OCI-LY1 (cell line): ENCODE measurements around the gene BMPR1B.

Experiments
- H2AFZ ChIP-seq: fragments of 200-600 bp; sonication (generic), shearing (Covaris generic); 2 replicates; pipeline ENCODE4 v1.6.0; 2014; ENCODE audit warnings: antibody characterized with exemption, mild to moderate bottlenecking, low read length
- H3F3A ChIP-seq: fragments of 200-600 bp; sonication (generic), shearing (Covaris generic); 2 replicates; pipeline ENCODE4 v1.6.0; 2014; ENCODE audit warnings: mild to moderate bottlenecking, antibody characterized with exemption, low read length, moderate library complexity; ENCODE audit not compliant: insufficient read depth
- H3K27ac ChIP-seq: fragments of 200-600 bp; sonication (generic); 2 replicates; pipeline ENCODE4 v1.5.1; 2014; ENCODE audit warnings: low read length, mixed run types, mild to moderate bottlenecking, low read depth; ENCODE audit not compliant: poor library complexity, severe bottlenecking
- H3K27me3 ChIP-seq: fragments of 200-600 bp; sonication (generic); 2 replicates; pipeline ENCODE4 v1.6.0; 2014; ENCODE audit warnings: antibody characterized with exemption, mild to moderate bottlenecking, low read length, moderate library complexity; ENCODE audit not compliant: insufficient read depth
- H3K36me3 ChIP-seq: fragments of 200-600 bp; sonication (generic); 2 replicates; pipeline ENCODE4 v1.6.1; 2014; ENCODE audit warnings: mild to moderate bottlenecking, antibody characterized with exemption, low read length, moderate library complexity, mixed read lengths; ENCODE audit not compliant: insufficient read depth
- H3K4me1 ChIP-seq: fragments of 200-600 bp; sonication (generic); 2 replicates; pipeline ENCODE4 v1.5.1; 2014; ENCODE audit warnings: mild to moderate bottlenecking, low read length, moderate library complexity; ENCODE audit not compliant: insufficient read depth, severe bottlenecking
- H3K4me2 ChIP-seq: fragments of 200-600 bp; sonication (generic), shearing (Covaris generic); 2 replicates; pipeline ENCODE4 v1.6.1; 2014; ENCODE audit warnings: low read length
- H3K4me3 ChIP-seq: fragments of 200-600 bp; sonication (generic); 2 replicates; pipeline ENCODE4 v1.5.1; 2014; ENCODE audit warnings: low read length, low read depth, mild to moderate bottlenecking, mixed read lengths; ENCODE audit not compliant: poor library complexity, severe bottlenecking
- H3K79me2 ChIP-seq: fragments of 200-600 bp; shearing (Covaris generic); 2 replicates; pipeline ENCODE4 v1.6.1; 2016; ENCODE audit warnings: mixed run types, low read length, mixed read lengths; ENCODE audit not compliant: insufficient read depth
- H3K9ac ChIP-seq: fragments of 200-600 bp; sonication (generic), shearing (Covaris generic); 2 replicates; pipeline ENCODE4 v1.6.1; 2014; ENCODE audit warnings: mild to moderate bottlenecking, low read length, mixed read lengths
- H3K9me2 ChIP-seq: fragments of 200-600 bp; sonication (generic), shearing (Covaris generic); 2 replicates; pipeline ENCODE4 v1.6.1; 2014; ENCODE audit warnings: low read depth, mild to moderate bottlenecking, low read length, mixed read lengths
- H3K9me3 ChIP-seq: fragments of 200-600 bp; shearing (Covaris generic); 2 replicates; pipeline ENCODE4 v1.6.1; 2014; ENCODE audit warnings: low read length, mixed read lengths
- H4K20me1 ChIP-seq: fragments of 200-600 bp; sonication (generic), shearing (Covaris generic); 2 replicates; pipeline ENCODE4 v1.6.0; 2016; ENCODE audit warnings: mild to moderate bottlenecking, low read length; ENCODE audit not compliant: insufficient read depth
- EZH2 ChIP-seq: fragments of 200-600 bp; sonication (generic), shearing (Covaris generic); IDR thresholded peaks from 2 replicates; pipeline ENCODE4 v1.8.0; 2017; ENCODE audit warnings: borderline replicate concordance, mixed run types, mild to moderate bottlenecking, antibody characterized with exemption, low read length, moderate library complexity, mixed read lengths
- TF ChIP-seq, protein P1 (sequence below): fragments of 200-600 bp; sonication (generic), shearing (Covaris generic); IDR thresholded peaks from 2 replicates; pipeline ENCODE4 v1.5.1; 2017; ENCODE audit warnings: mild to moderate bottlenecking, antibody characterized with exemption, low read length, moderate library complexity, mixed read lengths

BMPR1B gene

DNA sequence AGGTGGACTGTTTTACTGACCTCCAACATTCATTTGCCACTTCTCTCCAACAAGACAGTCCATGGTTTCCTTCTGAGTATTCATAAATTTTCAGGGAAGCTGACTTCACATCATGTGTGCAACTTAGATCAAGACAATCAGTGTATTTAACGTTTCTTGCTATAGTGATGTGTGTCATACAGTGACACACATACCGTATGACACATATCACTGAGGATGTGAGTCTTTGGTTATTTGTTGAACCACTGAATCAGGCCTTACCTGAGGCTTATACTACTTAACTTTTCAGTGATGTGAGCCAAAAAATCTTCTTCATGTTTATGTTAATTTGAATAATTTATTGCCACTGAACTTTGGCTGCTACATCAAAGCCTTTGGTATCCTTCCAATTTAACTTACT lies 166.8 kb downstream of the BMPR1B start:
- Histone ChIP-seq H2AFZ (no peak overlapping the region), H3K36me3 (no peaks in the 10 kb centered on the region), H3K79me2 (no peaks in the 10 kb centered on the region), H3K9me2 (no peaks in the 10 kb centered on the region), H3K4me2 (no peak overlapping the region), H3K27me3 (no peaks in the 10 kb centered on the region), H4K20me1 (no peaks in the 10 kb centered on the region), H3K27ac (no peak overlapping the region), H3K4me3 (no peak overlapping the region), H3K9ac (no peak overlapping the region), H3K9me3 (no peaks in the 10 kb centered on the region), H3F3A (no peaks in the 10 kb centered on the region), H3K4me1 (no peaks in the 10 kb centered on the region)
- no peak for TF ChIP-seq EZH2
- TF ChIP-seq, protein P1, sequence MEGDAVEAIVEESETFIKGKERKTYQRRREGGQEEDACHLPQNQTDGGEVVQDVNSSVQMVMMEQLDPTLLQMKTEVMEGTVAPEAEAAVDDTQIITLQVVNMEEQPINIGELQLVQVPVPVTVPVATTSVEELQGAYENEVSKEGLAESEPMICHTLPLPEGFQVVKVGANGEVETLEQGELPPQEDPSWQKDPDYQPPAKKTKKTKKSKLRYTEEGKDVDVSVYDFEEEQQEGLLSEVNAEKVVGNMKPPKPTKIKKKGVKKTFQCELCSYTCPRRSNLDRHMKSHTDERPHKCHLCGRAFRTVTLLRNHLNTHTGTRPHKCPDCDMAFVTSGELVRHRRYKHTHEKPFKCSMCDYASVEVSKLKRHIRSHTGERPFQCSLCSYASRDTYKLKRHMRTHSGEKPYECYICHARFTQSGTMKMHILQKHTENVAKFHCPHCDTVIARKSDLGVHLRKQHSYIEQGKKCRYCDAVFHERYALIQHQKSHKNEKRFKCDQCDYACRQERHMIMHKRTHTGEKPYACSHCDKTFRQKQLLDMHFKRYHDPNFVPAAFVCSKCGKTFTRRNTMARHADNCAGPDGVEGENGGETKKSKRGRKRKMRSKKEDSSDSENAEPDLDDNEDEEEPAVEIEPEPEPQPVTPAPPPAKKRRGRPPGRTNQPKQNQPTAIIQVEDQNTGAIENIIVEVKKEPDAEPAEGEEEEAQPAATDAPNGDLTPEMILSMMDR: no peak

DNA sequence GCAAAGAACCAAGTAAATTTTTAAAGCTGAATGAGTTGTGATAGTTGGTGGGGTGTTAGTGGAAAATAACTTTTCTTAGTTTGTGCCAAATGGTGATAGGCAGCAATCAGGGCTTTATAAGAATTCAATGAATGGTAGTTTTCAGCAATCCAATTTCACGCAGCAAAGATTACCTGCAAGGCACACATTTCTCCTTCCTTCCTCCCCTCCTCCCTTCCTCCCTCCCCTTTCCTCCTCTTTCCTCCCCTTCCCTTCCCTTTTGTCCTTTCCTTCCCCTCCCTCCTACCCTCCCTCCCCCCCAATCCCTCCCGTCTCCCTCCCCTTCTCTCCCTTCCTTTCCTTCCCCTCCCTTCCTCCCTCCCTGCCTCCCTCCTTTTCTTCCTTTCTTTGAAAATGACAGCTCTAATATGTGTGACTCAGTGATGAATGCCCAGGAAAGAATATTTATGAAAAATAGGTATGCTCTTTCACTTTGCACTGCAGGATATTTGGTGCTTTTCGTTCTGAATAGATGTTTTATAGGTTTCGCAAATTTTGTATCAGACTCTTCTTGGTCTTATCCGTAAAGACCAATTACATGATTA lies 168.1 kb downstream of the BMPR1B start:
- no peak overlapping the region for H3K27ac ChIP-seq
- H3K36me3 ChIP-seq: no peaks in the 10 kb centered on the region
- H3K4me3 ChIP-seq: no peak overlapping the region
- no peaks in the 10 kb centered on the region for H3K9me2 ChIP-seq
- no peaks in the 10 kb centered on the region for H3K79me2 ChIP-seq
- H4K20me1 ChIP-seq: no peaks in the 10 kb centered on the region
- no peak overlapping the region for H3K4me2 ChIP-seq
- no peak overlapping the region for H2AFZ ChIP-seq
- no peaks in the 10 kb centered on the region for H3K9me3 ChIP-seq
- TF ChIP-seq EZH2: no peak
- TF ChIP-seq, protein P1: no peak
- no peaks in the 10 kb centered on the region for H3K4me1 ChIP-seq
- H3K27me3 ChIP-seq: no peaks in the 10 kb centered on the region
- H3F3A ChIP-seq: no peaks in the 10 kb centered on the region
- H3K9ac ChIP-seq: no peak overlapping the region

GRCh38 chr4:94926936-94927335 lies 169.2 kb downstream of the BMPR1B start:
- H3F3A ChIP-seq: no peaks in the 10 kb centered on the region
- H2AFZ ChIP-seq: no peak overlapping the region
- no peaks in the 10 kb centered on the region for H3K36me3 ChIP-seq
- H3K27ac ChIP-seq: no peak overlapping the region
- no peak overlapping the region for H3K4me3 ChIP-seq
- H3K9me3 ChIP-seq: no peaks in the 10 kb centered on the region
- H3K4me2 ChIP-seq: no peak overlapping the region
- H3K27me3 ChIP-seq: no peaks in the 10 kb centered on the region
- no peaks in the 10 kb centered on the region for H3K79me2 ChIP-seq
- no peaks in the 10 kb centered on the region for H4K20me1 ChIP-seq
- no peaks in the 10 kb centered on the region for H3K4me1 ChIP-seq
- H3K9me2 ChIP-seq: no peaks in the 10 kb centered on the region
- no peak for TF ChIP-seq EZH2
- TF ChIP-seq, protein P1: no peak
- H3K9ac ChIP-seq: no peak overlapping the region
